ENCODE results near the gene GPC6.

GPC6 gene

DNA sequence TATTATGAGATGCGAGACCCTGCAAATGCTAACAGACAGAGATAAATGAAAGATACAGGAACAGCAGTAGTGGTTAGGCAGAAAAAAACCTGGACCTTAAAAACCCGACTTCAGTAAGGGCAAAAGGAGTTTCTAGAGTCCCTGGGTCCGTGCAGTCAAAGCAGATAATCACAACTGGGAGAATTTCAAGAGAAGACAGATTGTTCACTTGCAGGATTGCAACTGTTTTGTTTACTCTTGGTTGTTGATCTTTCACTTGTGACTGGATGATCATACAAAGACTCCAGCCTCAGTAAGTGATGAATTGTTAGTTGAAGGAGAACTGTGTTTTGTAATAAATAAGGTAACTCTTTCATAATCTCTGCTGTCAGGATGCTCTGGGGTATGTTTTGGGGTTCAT, 135.1 kb downstream of the GPC6 start:
- TF ChIP-seq, protein P1, sequence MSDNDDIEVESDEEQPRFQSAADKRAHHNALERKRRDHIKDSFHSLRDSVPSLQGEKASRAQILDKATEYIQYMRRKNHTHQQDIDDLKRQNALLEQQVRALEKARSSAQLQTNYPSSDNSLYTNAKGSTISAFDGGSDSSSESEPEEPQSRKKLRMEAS (IDR thresholded peaks at IDR 0.05; ENCODE audit: low read depth, low read length): no peak
- TF ChIP-seq, protein P2, sequence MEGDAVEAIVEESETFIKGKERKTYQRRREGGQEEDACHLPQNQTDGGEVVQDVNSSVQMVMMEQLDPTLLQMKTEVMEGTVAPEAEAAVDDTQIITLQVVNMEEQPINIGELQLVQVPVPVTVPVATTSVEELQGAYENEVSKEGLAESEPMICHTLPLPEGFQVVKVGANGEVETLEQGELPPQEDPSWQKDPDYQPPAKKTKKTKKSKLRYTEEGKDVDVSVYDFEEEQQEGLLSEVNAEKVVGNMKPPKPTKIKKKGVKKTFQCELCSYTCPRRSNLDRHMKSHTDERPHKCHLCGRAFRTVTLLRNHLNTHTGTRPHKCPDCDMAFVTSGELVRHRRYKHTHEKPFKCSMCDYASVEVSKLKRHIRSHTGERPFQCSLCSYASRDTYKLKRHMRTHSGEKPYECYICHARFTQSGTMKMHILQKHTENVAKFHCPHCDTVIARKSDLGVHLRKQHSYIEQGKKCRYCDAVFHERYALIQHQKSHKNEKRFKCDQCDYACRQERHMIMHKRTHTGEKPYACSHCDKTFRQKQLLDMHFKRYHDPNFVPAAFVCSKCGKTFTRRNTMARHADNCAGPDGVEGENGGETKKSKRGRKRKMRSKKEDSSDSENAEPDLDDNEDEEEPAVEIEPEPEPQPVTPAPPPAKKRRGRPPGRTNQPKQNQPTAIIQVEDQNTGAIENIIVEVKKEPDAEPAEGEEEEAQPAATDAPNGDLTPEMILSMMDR (IDR thresholded peaks at IDR 0.05; ENCODE audit: low read depth, low read length): no peak
- TF ChIP-seq POLR2A (IDR thresholded peaks at IDR 0.05; ENCODE audit: extremely low read depth, insufficient read length) (no peak), MYC (IDR thresholded peaks at IDR 0.05; ENCODE audit: low read depth, low read length) (no peak)
- H3K4me3 ChIP-seq (ENCODE audit: low read depth, low read length): no peak overlapping the region
- DNase-seq (ENCODE audit: low read depth): no peak

DNA sequence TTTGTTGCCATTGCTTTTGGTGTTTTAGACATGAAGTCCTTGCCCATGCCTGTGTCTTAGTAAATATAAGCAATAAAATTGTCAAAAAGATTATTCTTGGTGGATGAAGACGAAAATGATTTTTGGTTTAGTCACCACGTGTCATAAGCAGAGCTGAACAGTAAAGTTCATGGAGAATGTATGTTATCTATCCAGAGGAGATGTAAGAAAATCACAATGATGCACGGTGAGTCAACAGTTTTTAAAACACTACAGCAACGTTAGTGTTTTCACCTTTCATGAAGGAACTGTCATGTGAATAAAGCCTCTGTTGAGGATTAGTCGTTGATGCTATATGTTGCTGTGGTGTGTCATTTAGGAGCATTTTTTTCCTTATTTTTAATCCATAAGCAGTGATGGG, 137.6 kb downstream of the GPC6 start:
- no peak overlapping the region for H3K4me3 ChIP-seq (ENCODE audit: low read depth, low read length)
- DNase-seq (ENCODE audit: low read depth): no peak
- TF ChIP-seq, protein P1 (IDR thresholded peaks at IDR 0.05; ENCODE audit: low read depth, low read length): no peak

DNA sequence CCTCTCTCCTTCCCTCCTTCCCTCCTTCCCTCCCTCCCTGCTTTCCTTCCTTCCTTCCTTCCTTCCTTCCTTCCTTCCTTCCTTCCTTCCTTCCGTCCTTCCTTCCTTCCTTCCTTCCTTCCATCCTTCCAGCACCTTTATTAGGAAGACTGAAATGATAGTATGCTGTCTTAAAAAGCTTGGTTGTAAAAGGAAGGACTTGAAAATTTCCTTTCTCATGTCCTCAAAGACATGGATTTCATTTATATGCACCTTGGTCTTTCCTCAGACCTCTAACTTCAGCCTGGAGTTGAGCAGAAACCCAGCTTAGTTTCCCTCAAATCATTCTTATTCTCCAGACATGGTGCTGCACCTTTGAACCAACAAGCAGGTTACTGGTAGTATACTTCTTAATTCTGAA, 141.7 kb downstream of the GPC6 start:
- DNase-seq (ENCODE audit: low read depth): no peak
- H3K4me3 ChIP-seq (ENCODE audit: low read depth, low read length): no peak overlapping the region
- TF ChIP-seq, protein P1 (IDR thresholded peaks at IDR 0.05; ENCODE audit: low read depth, low read length): no peak
- TF ChIP-seq, protein P2 (IDR thresholded peaks at IDR 0.05; ENCODE audit: low read depth, low read length): no peak
- TF ChIP-seq POLR2A (IDR thresholded peaks at IDR 0.05; ENCODE audit: extremely low read depth, insufficient read length) (no peak), MYC (IDR thresholded peaks at IDR 0.05; ENCODE audit: low read depth, low read length) (no peak)

DNA sequence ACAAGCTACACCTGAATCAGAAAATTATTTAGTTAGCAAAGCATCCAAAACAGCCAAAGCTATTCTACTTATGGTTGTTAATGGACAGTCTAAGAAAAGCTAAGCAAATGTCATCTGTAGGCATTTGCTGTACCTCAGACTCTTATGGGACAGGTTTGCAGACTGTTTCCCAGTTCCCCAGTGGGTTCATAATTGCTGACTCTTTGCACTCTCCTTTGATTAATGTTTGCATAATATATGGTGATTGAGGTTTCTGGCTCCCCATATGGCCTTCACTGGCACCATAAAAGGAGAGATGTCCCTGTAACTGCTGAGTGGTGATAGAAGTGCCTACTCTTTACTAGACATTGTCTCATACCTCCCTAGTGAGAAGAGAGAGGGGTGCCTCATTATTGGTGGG, 142.1 kb downstream of the GPC6 start:
- DNase-seq (ENCODE audit: low read depth): no peak
- H3K4me3 ChIP-seq (ENCODE audit: low read depth, low read length): no peak overlapping the region
- TF ChIP-seq POLR2A (IDR thresholded peaks at IDR 0.05; ENCODE audit: extremely low read depth, insufficient read length) (no peak), MYC (IDR thresholded peaks at IDR 0.05; ENCODE audit: low read depth, low read length) (no peak)
- TF ChIP-seq, protein P1 (IDR thresholded peaks at IDR 0.05; ENCODE audit: low read depth, low read length): no peak
- TF ChIP-seq, protein P2 (IDR thresholded peaks at IDR 0.05; ENCODE audit: low read depth, low read length): no peak

DNA sequence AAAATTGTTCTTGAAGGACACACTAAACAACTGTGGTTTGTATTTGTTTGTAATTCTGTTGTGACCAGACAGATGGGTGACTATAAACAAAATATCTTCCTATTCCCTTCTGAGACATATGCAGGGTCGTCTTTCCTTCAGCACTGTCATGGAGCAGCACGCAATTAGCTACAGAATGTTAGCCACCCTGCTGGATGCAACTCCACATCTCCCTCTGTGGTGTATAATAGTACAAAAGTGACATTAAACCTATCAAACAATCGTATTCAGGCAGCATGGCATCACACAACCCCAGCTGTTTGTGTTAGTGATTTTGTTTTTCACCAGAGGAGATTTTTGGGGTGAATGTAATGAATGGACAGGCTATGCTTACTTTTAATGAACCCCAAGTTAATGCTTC, 146.2 kb downstream of the GPC6 start:
- H3K4me3 ChIP-seq (ENCODE audit: low read depth, low read length): no peak overlapping the region
- TF ChIP-seq, protein P2 (IDR thresholded peaks at IDR 0.05; ENCODE audit: low read depth, low read length): no peak
- TF ChIP-seq MYC (IDR thresholded peaks at IDR 0.05; ENCODE audit: low read depth, low read length) (no peak), POLR2A (IDR thresholded peaks at IDR 0.05; ENCODE audit: extremely low read depth, insufficient read length) (no peak)
- no peak for DNase-seq (ENCODE audit: low read depth)

DNA sequence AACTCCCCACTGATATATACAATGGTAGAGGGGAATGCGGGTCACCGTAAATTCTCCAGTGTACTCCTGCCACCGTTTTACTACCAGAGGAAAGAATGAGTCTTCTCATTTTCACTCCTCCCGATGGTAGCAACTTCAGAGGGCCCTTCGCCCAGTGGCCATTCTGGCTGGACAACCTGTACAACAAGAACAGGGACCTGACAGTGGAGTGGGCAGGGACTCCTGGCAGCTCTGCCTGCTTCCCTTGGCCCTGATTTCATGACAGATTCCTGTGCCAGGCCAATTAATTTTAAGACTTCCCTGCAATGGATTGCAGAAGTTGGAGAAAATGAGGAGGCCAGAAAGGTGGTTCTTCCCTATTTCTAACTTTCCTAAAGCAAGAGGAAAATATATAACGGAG, 148.9 kb downstream of the GPC6 start:
- H3K4me3 ChIP-seq (ENCODE audit: low read depth, low read length): no peak overlapping the region
- DNase-seq (ENCODE audit: low read depth): no peak
- TF ChIP-seq, protein P2 (IDR thresholded peaks at IDR 0.05; ENCODE audit: low read depth, low read length): no peak
- no peak for TF ChIP-seq MYC (IDR thresholded peaks at IDR 0.05; ENCODE audit: low read depth, low read length)
- TF ChIP-seq POLR2A (IDR thresholded peaks at IDR 0.05; ENCODE audit: extremely low read depth, insufficient read length): no peak
- TF ChIP-seq, protein P1 (IDR thresholded peaks at IDR 0.05; ENCODE audit: low read depth, low read length): no peak

Measured in NB4 (cell line).